Tibial nerve (tissue), 4 donors: Measurements from ENCODE around the gene ZNF618. TPM values are rescaled to one million over a fixed set of nuclear protein-coding genes. Genes with fewer than 3 reads are reported as not detected.

Experiments
- DNase-seq, 2 donors: peaks; one replicate each; pipeline ENCODE4 v3.0.0-alpha.2; 2019; ENCODE audit warnings: low spot score in 2 of 2
- H3K27ac ChIP-seq, 4 donors: fragments of 200-600 bp; sonication (generic) in 3 of 4; one replicate each; pipeline ENCODE4 v1.5.1; 2017 to 2019; ENCODE audit warnings: mild to moderate bottlenecking in 1 of 4
- H3K27me3 ChIP-seq, 2 donors: fragments of 200-600 bp; sonication (generic) in 1 of 2; one replicate each; pipeline versions ENCODE4 v1.5.1 to v1.6.0; 2017 to 2019
- H3K36me3 ChIP-seq, 3 donors: fragments of 200-600 bp; sonication (generic); one replicate each; pipeline ENCODE4 v1.5.1; 2018 to 2019
- H3K4me1 ChIP-seq, 4 donors: fragments of 200-600 bp; sonication (generic) in 3 of 4; one replicate each; pipeline ENCODE4 v1.5.1; 2017 to 2019
- H3K4me3 ChIP-seq, 4 donors: fragments of 200-600 bp; sonication (generic) in 3 of 4; one replicate each; pipeline ENCODE4 v1.5.1; 2017 to 2019; ENCODE audit warnings: mild to moderate bottlenecking in 1 of 4, moderate library complexity in 1 of 4
- H3K9me3 ChIP-seq, 4 donors: fragments of 200-600 bp; sonication (generic) in 3 of 4; one replicate each; pipeline ENCODE4 v1.5.1; 2017 to 2019
- EP300 ChIP-seq, 2 donors: sonication (generic); formaldehyde crosslinking; IDR thresholded peaks; one replicate each; pipeline ENCODE4 v1.6.1; 2017; ENCODE audit warnings: antibody characterized with exemption in 2 of 2, mild to moderate bottlenecking in 1 of 2
- POLR2A ChIP-seq, 2 donors: fragments of 450-650 bp; IDR thresholded peaks; one replicate each; pipeline ENCODE4 v1.6.1; 2017; ENCODE audit warnings: antibody characterized with exemption in 2 of 2, mild to moderate bottlenecking in 2 of 2, moderate library complexity in 2 of 2
- WGBS, 2 donors: methylation state at CpG; one replicate each; pipeline ENCODE4 v1.1.5; 2018; 5-methylcytosine and 5-hydroxymethylcytosine counted together
- total RNA-seq, 4 donors: library from RNA; depleted of rRNA; stranded (reverse); fragments of >200 nt; gene quantifications; one replicate each; pipeline ENCODE4 v1.1.0, GENCODE V29; 2016
- TF ChIP-seq, protein P1 (sequence below), 5 experiments: fragments of 200-600 bp in 3 of 5; fragments of 450-650 bp in 2 of 5; sonication (generic) in 3 of 5; IDR thresholded peaks; one replicate each; pipeline ENCODE4 v1.5.1; 2016 to 2019; ENCODE audit warnings: antibody characterized with exemption in 5 of 5, mild to moderate bottlenecking in 3 of 5, moderate library complexity in 2 of 5

The ZNF618 gene
- total RNA-seq, 4 donors from 2014 or later: 7.3 to 11.6 (median 9.0) TPM

- H3K4me1 ChIP-seq: peaks cover 0 to 38% (median 9%) of the 10 kb centered on the region in 4 donors
- 79 to 86% methylated on average over 5 of the region's 5 CpGs for WGBS, 2 donors
- H3K9me3 ChIP-seq: no peaks in the 10 kb centered on the region
- H3K27me3 ChIP-seq: no peaks in the 10 kb centered on the region
- TF ChIP-seq POLR2A (IDR thresholded peaks at IDR 0.05) (no peak), EP300 (IDR thresholded peaks at IDR 0.05) (no peak)
- TF ChIP-seq, protein P1, sequence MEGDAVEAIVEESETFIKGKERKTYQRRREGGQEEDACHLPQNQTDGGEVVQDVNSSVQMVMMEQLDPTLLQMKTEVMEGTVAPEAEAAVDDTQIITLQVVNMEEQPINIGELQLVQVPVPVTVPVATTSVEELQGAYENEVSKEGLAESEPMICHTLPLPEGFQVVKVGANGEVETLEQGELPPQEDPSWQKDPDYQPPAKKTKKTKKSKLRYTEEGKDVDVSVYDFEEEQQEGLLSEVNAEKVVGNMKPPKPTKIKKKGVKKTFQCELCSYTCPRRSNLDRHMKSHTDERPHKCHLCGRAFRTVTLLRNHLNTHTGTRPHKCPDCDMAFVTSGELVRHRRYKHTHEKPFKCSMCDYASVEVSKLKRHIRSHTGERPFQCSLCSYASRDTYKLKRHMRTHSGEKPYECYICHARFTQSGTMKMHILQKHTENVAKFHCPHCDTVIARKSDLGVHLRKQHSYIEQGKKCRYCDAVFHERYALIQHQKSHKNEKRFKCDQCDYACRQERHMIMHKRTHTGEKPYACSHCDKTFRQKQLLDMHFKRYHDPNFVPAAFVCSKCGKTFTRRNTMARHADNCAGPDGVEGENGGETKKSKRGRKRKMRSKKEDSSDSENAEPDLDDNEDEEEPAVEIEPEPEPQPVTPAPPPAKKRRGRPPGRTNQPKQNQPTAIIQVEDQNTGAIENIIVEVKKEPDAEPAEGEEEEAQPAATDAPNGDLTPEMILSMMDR (IDR thresholded peaks at IDR 0.05): no peak
- peaks cover 0 to 6% (median 0%) of the 10 kb centered on the region in 3 donors for H3K36me3 ChIP-seq
- peak overlapping the region in 1 of 4 donors; percentile 45 for H3K27ac ChIP-seq
- DNase-seq: no peak
- no peak overlapping the region for H3K4me3 ChIP-seq
Measured at GRCh38 chr9:113913426-113914195, 37.5 kb downstream of the ZNF618 start.

DNA sequence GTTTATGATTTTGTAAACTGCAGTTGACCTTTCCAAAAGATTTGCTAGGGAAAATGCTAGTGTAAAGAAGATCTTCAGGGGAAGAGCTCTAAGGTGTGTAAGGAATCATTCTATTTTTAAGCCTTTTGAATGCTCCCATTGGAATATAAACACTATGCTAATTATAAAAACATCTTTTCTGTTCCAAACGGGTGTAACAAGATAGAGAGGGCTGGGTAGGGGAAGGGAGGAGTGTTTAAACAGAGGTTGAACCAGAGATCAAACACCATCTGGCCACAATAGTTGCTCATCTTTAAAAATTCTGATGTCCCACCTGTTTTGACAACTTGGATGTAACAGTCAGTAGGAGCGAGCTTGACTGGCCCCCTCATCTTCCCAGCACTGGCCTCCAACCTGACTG, 38.4 kb downstream of the ZNF618 start:
- Histone ChIP-seq H3K4me3 (no peak overlapping the region), H3K9me3 (no peaks in the 10 kb centered on the region), H3K36me3 (peaks cover 0 to 6% (median 0%) of the 10 kb centered on the region in 3 donors), H3K4me1 (peaks cover 0 to 38% (median 9%) of the 10 kb centered on the region in 4 donors), H3K27ac (no peak overlapping the region), H3K27me3 (no peaks in the 10 kb centered on the region)
- TF ChIP-seq EP300 (IDR thresholded peaks at IDR 0.05) (no peak), POLR2A (IDR thresholded peaks at IDR 0.05) (no peak)
- TF ChIP-seq, protein P1 (IDR thresholded peaks at IDR 0.05): no peak
- DNase-seq: no peak
- 61 to 70% methylated on average over 2 of the region's 2 CpGs for WGBS, 2 donors

DNA sequence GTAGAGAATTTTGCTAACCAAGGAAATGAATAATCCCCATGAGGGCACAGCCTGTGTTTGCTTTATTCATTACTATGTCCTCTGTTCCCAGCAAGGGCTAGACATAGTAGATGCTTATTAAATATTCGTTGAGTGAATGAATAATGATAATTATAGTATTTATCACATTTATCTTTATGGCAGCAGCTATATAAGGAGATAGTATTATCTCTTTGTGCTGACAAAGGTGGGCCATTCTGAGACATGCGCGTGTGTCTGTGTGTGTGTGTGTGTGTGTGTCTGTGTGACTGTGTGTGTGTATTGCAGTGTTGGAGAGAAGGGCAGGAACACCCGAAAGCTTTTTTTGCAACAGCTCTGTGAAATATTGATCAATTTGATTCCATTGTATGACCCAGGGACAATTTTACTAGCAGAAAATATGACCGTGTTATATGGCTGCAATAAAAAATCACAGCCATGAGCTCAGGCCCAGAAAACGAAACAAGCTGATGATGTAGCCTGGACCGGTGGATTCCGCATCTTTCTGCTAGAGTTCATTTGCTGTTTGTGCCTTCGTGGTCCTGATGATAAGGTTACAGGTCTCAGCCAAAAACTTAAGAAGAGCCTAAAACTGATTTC, 39.8 kb downstream of the ZNF618 start:
- Histone ChIP-seq H3K9me3 (no peaks in the 10 kb centered on the region), H3K27me3 (no peaks in the 10 kb centered on the region), H3K27ac (no peak overlapping the region), H3K4me1 (peaks cover 0 to 33% (median 9%) of the 10 kb centered on the region in 4 donors), H3K36me3 (peaks cover 0 to 6% (median 0%) of the 10 kb centered on the region in 3 donors), H3K4me3 (no peak overlapping the region)
- TF ChIP-seq POLR2A (IDR thresholded peaks at IDR 0.05) (no peak), EP300 (IDR thresholded peaks at IDR 0.05) (no peak)
- TF ChIP-seq, protein P1 (IDR thresholded peaks at IDR 0.05): no peak
- no peak for DNase-seq
- WGBS, 2 donors: 92 to 97% methylated on average over 9 of the region's 9 CpGs

DNA sequence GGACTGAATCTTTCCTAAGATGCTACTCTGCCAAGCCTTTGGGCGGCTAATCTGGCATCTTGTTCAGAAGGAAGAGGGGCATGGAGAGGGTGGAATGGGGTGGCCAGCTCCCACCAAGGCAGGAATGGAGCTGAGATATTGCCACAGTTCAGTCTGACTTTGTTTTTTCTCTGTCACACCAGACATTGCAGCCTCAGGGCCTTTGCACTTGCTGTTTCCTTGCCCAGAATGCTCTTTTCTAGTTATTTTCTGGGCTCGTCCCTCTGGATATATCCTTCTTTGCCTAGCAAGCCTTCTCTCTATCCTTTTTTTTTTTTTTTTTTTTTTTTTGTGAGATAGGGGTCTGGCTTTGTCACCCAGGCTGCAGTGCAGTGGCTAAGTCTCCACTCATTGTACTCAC, 40.8 kb downstream of the ZNF618 start:
- Histone ChIP-seq H3K4me3 (no peak overlapping the region), H3K4me1 (peaks cover 0 to 30% (median 9%) of the 10 kb centered on the region in 4 donors), H3K27me3 (no peaks in the 10 kb centered on the region), H3K9me3 (no peaks in the 10 kb centered on the region), H3K36me3 (peaks cover 0 to 6% (median 0%) of the 10 kb centered on the region in 3 donors), H3K27ac (no peak overlapping the region)
- TF ChIP-seq, protein P1 (IDR thresholded peaks at IDR 0.05): no peak
- TF ChIP-seq POLR2A (IDR thresholded peaks at IDR 0.05): no peak
- TF ChIP-seq EP300 (IDR thresholded peaks at IDR 0.05): no peak
- DNase-seq: no peak
- 98 to 100% methylated on average over 2 of the region's 2 CpGs for WGBS, 2 donors
